H1 (cell line): ENCODE measurements around the gene BSN. TPM values are rescaled to one million over a fixed set of nuclear protein-coding genes. Genes with fewer than 3 reads are reported as not detected.
A peak's percentile ranks its signal among the peaks of the same experiment; 100 is the strongest.

Experiments
- CHD7 ChIP-seq: fragments of 300-600 bp; sonication (generic); IDR thresholded peaks from 2 replicates; pipeline ENCODE4 v1.7.1; 2012; ENCODE audit warnings: low read length, moderate library complexity, mild to moderate bottlenecking, inconsistent platforms; ENCODE audit not compliant: insufficient replicate concordance
- E2F6 ChIP-seq: IDR thresholded peaks from 2 replicates; pipeline ENCODE4 v1.6.1; 2012; ENCODE audit warnings: inconsistent platforms
- EP300 ChIP-seq, 2 experiments: IDR thresholded peaks; 1 replicate in 1 of 2; 2 replicates in 1 of 2; pipeline ENCODE4 v1.6.1; 2011 to 2012; ENCODE audit warnings: low read depth in 2 of 2, low read length in 2 of 2, mild to moderate bottlenecking in 2 of 2, borderline replicate concordance in 1 of 2, inconsistent platforms in 1 of 2, moderate library complexity in 1 of 2
- GTF2F1 ChIP-seq: IDR thresholded peaks from 2 replicates; pipeline ENCODE4 v1.6.1; 2012; ENCODE audit warnings: low read depth, low read length, improper control_type of control experiment, borderline replicate concordance
- MAFK ChIP-seq: IDR thresholded peaks from 2 replicates; pipeline ENCODE4 v1.6.1; 2012; ENCODE audit warnings: low read depth, mild to moderate bottlenecking, improper control_type of control experiment, low read length
- SIN3A ChIP-seq, 2 experiments: IDR thresholded peaks in 1 of 2; conservative IDR thresholded peaks in 1 of 2; 2 replicates each; pipeline ENCODE4 v1.6.1; 2011 to 2012; ENCODE audit warnings: low read length in 2 of 2, improper control_type of control experiment in 1 of 2, low read depth in 1 of 2, mild to moderate bottlenecking in 1 of 2
- SRF ChIP-seq: IDR thresholded peaks from 2 replicates; pipeline ENCODE4 v1.6.1; 2011; ENCODE audit warnings: mild to moderate bottlenecking, low read depth, low read length, moderate library complexity
- YY1 ChIP-seq: IDR thresholded peaks from 2 replicates; pipeline ENCODE4 v1.6.1; 2011; ENCODE audit warnings: low read depth, mild to moderate bottlenecking, low read length
- polyA plus RNA-seq, 7 experiments: library from polyadenylated mRNA; depleted of rRNA in 3 of 7; stranded (reverse) in 5 of 7; unstranded in 2 of 7; fragments of >200 nt in 5 of 7; fragments of 200-250 nt in 2 of 7; gene quantifications; 1 replicate in 5 of 7; 2 replicates in 1 of 7; 4 replicates in 1 of 7; pipeline versions ENCODE4 v1.2.1 to v1.2.3, GENCODE V29; 2011 to 2013; ENCODE audit warnings: missing spikeins in 2 of 7, mixed read lengths in 2 of 7
- total RNA-seq: library from RNA; stranded (reverse); fragmentation: NEBNext Ultra II Directional; extraction: Animal tissue kit (Norgen Biotek cat#: 25700); gene quantifications from 2 replicates; pipeline ENCODE4 v1.2.1, GENCODE V29; 2021

Gene BSN
- total and polyA plus RNA-seq, 2 of the 8 experiments (the other 6 are each of a cell fraction or from before 2014, with no cell fraction given): 0.60 to 3.0 TPM

GRCh38 chr3:49673715-49674496, 119.6 kb downstream of the BSN start, which contains the start of gene APEH (continued):
- TF ChIP-seq CHD7: no peak
- 0 out of 2 replicates have a peak, but pooled peaks have one; percentile 8 for TF ChIP-seq SRF
- TF ChIP-seq EP300 (IDR thresholded peaks at IDR 0.05; ENCODE audit: borderline replicate concordance in 1 of 2, low read depth in 2 of 2, low read length in 2 of 2): 0 out of 3 replicates have a peak, but pooled peaks of 1 of the 2 experiments have one; percentile 6
- TF ChIP-seq SIN3A (conservative IDR thresholded peaks at IDR 0.05 in 1 of 2, IDR thresholded peaks at IDR 0.05 in 1 of 2; ENCODE audit: low read depth in 1 of 2, low read length in 2 of 2): peak; percentile 47 to 82; a peak in 2 of 4 replicates
- no peak for TF ChIP-seq MAFK
- no peak for TF ChIP-seq YY1
- TF ChIP-seq GTF2F1: no peak
- no peak; the same call in none of the 2 replicates for TF ChIP-seq E2F6
